ENCODE measurements around the gene TAF4.

Gene TAF4

DNA sequence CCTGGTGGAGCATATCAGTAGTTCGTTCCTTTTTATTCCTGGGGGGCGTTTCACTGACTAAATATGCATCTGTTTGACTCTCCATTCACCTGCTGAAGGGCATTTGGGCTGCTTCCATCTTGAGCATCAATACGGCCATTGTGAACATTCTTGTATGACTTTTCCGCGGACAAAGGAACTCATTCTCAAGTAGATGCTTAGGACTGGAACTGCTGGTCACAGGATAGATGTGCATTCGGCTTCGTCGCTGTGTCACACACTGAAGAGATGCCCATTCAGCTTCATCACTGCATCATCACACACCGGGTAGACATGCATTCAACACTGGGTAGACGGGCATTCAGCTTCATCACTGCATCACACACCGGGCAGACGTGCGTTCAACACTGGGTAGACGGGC, 95.3 kb downstream of the TAF4 start:
- TF ChIP-seq CTCF (IDR thresholded peaks at IDR 0.05), result no peak
- DNase-seq (ENCODE audit: low spot score), result no peak
- Histone ChIP-seq H3K27ac (no peak overlapping the region), H3K4me3 (no peak overlapping the region)

- TF ChIP-seq CTCF (IDR thresholded peaks at IDR 0.05), result no peak
Measured at GRCh38 chr20:61969806-61970205, 95.9 kb downstream of the TAF4 start.

GRCh38 chr20:61968932-61969331, 96.7 kb downstream of the TAF4 start:
- no peak for DNase-seq (ENCODE audit: low spot score)
- Histone ChIP-seq H3K4me3 (no peak overlapping the region), H3K27ac (no peak overlapping the region)
- TF ChIP-seq CTCF (IDR thresholded peaks at IDR 0.05), result no peak

More at GRCh38 chr20:61969806-61970205, 95.9 kb downstream of the TAF4 start:
- Histone ChIP-seq H3K4me3 (no peak overlapping the region), H3K27ac (no peak overlapping the region)
- DNase-seq (ENCODE audit: low spot score), result no peak

DNA sequence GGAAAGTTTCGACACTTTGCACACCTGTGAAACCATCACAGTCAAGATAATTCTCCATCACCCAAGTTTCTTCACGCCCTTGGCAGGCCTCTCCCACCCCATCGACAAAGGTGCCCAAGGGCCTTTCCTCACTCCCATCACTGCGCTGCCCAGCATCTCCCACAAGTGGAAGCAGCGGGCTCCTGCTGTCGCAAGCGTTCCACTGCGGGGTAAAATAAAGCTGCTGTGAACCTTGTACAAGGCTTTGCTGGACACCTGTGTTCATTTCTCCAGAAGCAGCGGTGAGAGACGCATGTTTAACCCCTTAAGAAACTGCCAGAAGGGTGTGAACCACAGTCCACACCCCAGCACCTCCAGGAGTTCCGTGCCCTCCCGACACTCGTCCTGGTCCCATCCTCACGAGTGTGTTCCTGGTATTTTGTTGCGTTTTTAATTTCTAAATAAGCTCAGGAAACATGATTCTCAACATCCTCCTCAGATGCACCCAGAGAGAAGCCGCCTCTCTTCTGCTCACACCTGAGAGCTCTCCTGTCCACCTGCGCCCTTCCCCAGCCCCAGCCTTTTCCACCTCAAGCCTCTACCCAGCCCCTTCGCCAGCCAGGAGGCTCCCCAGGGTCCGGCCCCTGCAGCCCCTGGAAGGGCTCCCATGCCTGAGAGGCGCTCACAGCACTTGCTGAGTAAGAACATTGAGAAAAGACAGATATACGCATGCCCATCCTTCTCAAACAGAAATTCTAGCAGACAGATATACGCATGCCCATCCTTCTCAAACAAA, 97.5 kb downstream of the TAF4 start:
- TF ChIP-seq CTCF (IDR thresholded peaks at IDR 0.05), result no peak
- DNase-seq (ENCODE audit: low spot score), result no peak
- no peak overlapping the region for H3K27ac ChIP-seq
- H3K4me3 ChIP-seq, result no peak overlapping the region

GRCh38 chr20:61967300-61967699, 98.4 kb downstream of the TAF4 start:
- no peak overlapping the region for H3K4me3 ChIP-seq
- TF ChIP-seq CTCF (IDR thresholded peaks at IDR 0.05), result no peak
- no peak for DNase-seq (ENCODE audit: low spot score)
- no peak overlapping the region for H3K27ac ChIP-seq

DNA sequence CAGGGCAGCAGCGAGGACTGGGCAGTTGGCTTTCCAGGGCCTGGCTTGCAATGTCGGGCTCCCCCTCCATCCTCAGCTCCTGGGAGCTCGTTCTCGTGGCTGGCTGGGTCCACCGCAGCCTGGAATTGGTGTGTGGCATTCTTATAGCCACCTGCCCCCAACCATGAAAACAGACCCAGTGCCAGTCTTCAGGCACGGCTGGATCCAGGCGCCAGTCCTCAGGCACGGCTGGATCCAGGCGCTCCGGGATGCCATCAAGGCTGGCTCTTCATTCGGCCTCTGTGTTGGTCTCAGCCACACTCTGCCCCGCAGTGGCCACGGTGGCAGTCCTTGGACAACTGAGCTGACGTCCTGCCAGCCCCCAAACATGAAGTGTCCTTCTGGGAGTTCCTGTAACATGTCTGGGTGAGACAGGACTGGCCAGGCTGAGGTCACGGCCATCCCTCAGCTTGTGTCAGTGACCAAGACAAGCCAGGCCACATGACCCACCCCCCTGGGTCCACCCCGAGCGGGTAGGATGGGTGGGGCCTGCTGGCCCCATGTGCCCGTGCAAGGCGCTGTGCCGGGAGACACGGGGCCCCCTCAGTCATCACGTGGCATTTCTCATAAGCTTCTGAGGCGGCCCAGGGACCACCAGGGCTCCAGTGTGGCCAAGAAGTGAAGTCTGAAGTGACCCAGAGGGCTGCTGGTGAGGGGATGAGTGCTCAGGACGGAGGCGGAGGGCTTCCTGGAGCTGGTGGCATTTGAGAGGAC, 99.0 kb downstream of the TAF4 start:
- no peak overlapping the region for H3K4me3 ChIP-seq

More for the DNA sequence above, 99.0 kb downstream of the TAF4 start:
- no peak overlapping the region for H3K27ac ChIP-seq
- no peak for TF ChIP-seq CTCF (IDR thresholded peaks at IDR 0.05)
- no peak for DNase-seq (ENCODE audit: low spot score)

Measured in coronary artery (tissue), 2 donors.